Type B pancreatic cell (in vitro differentiated cells): ENCODE results near the gene ALDH3A1. TPM values are rescaled to one million over a fixed set of nuclear protein-coding genes. Genes with fewer than 3 reads are reported as not detected.

ENCODE experiments used
- DNase-seq: peaks from one replicate; pipeline ENCODE4 v3.0.0; 2021; ENCODE audit warnings: mixed read lengths; ENCODE audit not compliant: unreplicated experiment; ENCODE audit errors: extremely low spot score
- H3K27ac Mint-ChIP-seq: 2 replicates; pipeline ENCODE4 v1.8.0; 2021; ENCODE audit warnings: mild to moderate bottlenecking, mixed read lengths
- H3K27me3 Mint-ChIP-seq: 2 replicates; pipeline ENCODE4 v1.8.0; 2021; ENCODE audit warnings: mixed read lengths
- H3K36me3 Mint-ChIP-seq: 2 replicates; pipeline ENCODE4 v1.8.0; 2021; ENCODE audit warnings: mixed read lengths
- H3K4me1 Mint-ChIP-seq: one replicate; pipeline ENCODE4 v1.8.0; 2021; ENCODE audit warnings: mixed read lengths; ENCODE audit not compliant: unreplicated experiment
- H3K4me3 Mint-ChIP-seq: 2 replicates; pipeline ENCODE4 v1.8.0; 2021; ENCODE audit warnings: mild to moderate bottlenecking, mixed read lengths
- H3K9me3 Mint-ChIP-seq: 2 replicates; pipeline ENCODE4 v1.8.0; 2021; ENCODE audit warnings: mixed read lengths
- total RNA-seq: library from RNA; stranded (reverse); gene quantifications from 2 replicates; pipeline ENCODE4 v1.2.1, GENCODE V29; 2021; ENCODE audit warnings: low replicate concordance
- TF ChIP-seq, protein P1 (sequence below): fragments of 200-600 bp; sonication (generic); conservative IDR thresholded peaks from 2 replicates; pipeline ENCODE4 v1.5.0; 2021; ENCODE audit warnings: antibody characterized with exemption, mild to moderate bottlenecking

ALDH3A1 gene
- total RNA-seq, 1 donor from 2014 or later, result 0.77 TPM

DNA sequence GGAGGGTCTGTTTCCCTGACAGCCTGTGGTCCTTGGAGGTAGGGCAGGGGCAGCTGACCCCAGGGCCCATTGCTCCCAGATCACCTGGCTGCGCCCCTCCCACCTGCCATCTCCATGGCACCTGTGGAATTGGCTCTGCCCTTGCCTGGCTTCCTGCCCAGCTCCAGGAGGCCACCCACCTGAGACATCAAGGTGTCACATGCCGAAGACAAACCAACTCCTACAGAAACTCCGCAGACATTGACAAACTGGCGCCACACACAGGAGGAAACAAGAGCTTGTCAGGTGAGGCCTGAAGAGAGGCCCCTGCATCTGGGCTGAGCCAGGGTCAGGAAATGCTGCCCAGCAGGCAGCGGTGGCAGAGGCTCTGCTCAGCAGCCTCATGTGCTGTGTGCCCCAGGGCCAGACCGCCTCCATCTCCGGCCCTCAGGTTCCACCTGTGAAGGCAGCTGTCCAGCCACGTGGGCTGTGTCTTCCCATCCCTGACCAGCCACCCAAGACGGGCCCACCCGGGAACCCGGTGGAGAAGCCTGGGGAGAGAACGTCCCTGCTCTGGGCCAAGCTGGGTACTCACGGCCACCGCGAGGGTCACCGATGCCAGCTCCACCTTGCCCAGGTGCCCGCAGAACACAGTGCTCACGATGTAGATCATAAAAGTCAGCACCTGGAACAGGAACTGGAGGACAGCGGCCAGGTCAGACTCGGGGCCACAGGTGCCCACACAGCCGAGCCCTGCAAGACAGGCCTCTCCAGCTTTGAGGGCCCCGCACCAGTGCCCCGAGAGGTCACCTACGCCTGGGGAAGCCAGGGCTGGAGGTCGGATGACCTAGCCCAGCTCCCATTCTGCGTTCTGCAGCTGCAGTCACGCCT, 33.3 kb downstream of the ALDH3A1 start:
- no peaks in the 10 kb centered on the region for H3K36me3 Mint-ChIP-seq
- H3K27me3 Mint-ChIP-seq, result peaks cover 3% of the 10 kb centered on the region
- H3K27ac Mint-ChIP-seq, result no peak overlapping the region
- peak; percentile 68 for DNase-seq
- no peaks in the 10 kb centered on the region for H3K9me3 Mint-ChIP-seq
- peaks cover 16% of the 10 kb centered on the region for H3K4me1 Mint-ChIP-seq
- H3K4me3 Mint-ChIP-seq, result no peak overlapping the region
- TF ChIP-seq, protein P1, sequence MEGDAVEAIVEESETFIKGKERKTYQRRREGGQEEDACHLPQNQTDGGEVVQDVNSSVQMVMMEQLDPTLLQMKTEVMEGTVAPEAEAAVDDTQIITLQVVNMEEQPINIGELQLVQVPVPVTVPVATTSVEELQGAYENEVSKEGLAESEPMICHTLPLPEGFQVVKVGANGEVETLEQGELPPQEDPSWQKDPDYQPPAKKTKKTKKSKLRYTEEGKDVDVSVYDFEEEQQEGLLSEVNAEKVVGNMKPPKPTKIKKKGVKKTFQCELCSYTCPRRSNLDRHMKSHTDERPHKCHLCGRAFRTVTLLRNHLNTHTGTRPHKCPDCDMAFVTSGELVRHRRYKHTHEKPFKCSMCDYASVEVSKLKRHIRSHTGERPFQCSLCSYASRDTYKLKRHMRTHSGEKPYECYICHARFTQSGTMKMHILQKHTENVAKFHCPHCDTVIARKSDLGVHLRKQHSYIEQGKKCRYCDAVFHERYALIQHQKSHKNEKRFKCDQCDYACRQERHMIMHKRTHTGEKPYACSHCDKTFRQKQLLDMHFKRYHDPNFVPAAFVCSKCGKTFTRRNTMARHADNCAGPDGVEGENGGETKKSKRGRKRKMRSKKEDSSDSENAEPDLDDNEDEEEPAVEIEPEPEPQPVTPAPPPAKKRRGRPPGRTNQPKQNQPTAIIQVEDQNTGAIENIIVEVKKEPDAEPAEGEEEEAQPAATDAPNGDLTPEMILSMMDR, result no peak

DNA sequence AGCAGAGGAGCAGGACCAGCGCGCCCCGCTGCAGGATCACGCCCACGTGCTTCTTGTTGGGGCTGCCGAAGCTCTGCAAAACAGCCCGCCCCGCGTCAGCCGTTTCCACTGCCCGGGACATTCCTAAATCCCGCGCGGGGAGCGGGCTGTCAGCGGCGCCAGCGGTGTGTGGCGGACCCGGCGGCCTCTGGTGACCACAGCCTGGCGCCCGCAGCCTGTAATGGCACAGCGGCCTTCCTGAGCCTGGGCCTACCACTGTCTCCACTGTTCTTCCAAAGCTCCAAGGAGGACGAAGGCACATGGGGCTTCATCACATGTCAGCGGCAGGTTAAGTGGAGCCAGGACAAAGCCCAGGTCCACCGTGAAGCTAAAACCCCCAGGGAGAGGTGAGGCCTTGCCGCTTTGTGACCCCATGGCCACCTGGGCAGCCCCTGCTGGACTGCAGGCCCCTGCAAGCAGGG, 34.2 kb downstream of the ALDH3A1 start:
- Mint-ChIP-seq H3K27me3 (peaks cover 3% of the 10 kb centered on the region), H3K27ac (no peak overlapping the region), H3K36me3 (no peaks in the 10 kb centered on the region), H3K9me3 (no peaks in the 10 kb centered on the region), H3K4me1 (peaks cover 10% of the 10 kb centered on the region), H3K4me3 (no peak overlapping the region)
- peak; percentile 69 for DNase-seq
- TF ChIP-seq, protein P1, result no peak

DNA sequence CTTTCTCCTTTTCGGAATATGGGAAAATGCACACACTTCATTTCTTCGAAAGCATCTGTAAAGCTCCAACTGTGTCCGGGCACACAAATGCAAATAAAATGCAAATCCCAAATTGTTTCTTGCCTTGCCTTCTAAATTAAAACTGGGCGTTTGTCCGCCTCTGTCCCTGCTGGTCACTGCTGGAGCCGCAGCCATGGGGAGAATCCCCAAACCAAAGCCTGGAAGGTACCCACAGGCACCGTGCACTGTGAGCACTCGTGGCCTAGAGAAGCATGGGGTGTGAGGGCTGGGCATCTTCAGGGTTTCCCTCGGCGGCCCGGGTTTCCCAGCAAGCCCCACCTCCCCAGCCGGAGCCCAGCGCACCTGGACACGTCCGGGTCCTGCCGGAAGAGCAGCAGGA, 34.6 kb downstream of the ALDH3A1 start:
- DNase-seq, result no peak
- Mint-ChIP-seq H3K4me3 (no peak overlapping the region), H3K36me3 (no peaks in the 10 kb centered on the region), H3K9me3 (no peaks in the 10 kb centered on the region), H3K27ac (no peak overlapping the region), H3K27me3 (peaks cover 3% of the 10 kb centered on the region), H3K4me1 (peaks cover 9% of the 10 kb centered on the region)
- TF ChIP-seq, protein P1, result peak; percentile 57

DNA sequence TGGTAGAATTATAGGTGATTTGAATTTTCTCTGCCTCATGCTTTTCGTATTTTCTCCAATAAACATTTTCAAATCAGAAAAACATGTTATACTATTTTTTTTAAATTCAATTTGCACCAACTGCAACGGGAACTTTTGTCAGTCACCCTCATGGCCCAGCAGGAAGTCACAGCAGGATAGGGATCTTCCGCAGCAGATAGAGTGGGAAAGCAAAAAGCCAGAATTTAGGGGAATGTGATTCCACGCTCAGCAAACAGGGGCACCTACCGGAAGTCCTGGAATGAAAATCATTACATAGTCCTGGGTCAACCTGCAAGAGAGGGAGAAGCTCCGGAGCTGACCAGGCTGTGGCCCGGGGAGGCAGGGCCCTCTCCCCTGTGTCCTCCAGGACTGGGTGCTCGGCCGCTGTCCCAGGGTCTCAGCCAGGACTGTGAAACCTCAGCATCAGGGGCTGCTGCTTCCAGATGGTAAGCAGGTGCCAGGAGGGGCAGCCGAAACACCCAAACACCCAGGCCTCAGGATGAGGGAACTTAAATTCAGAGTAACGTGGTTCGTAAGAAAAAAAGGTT, 35.6 kb downstream of the ALDH3A1 start:
- Mint-ChIP-seq H3K27ac (no peak overlapping the region), H3K36me3 (no peaks in the 10 kb centered on the region), H3K27me3 (no peaks in the 10 kb centered on the region), H3K9me3 (no peaks in the 10 kb centered on the region), H3K4me1 (peaks cover 4% of the 10 kb centered on the region), H3K4me3 (no peak overlapping the region)
- TF ChIP-seq, protein P1, result no peak
- no peak for DNase-seq

DNA sequence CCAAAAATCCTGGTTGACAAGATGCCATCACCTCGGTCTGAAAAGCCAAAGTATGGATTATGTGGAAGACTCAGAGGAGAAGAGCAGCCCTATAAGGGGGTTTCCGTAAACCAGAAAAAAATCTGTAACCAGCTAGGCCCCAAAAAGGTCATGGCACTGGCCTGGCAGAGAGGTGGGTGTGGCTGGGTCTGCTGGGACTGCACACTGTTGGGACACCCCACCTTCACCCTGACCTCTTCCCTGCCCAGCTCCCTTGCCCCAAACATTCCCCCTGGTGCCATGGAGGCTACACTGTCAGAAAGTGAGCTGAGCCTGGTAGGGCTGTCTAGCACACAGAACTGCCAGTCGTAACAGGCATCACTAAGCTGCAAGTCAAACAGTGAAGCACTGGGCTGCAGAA, 38.3 kb downstream of the ALDH3A1 start:
- Mint-ChIP-seq H3K27ac (no peak overlapping the region), H3K4me3 (no peak overlapping the region)
- no peak for DNase-seq

More for the DNA sequence above, 38.3 kb downstream of the ALDH3A1 start:
- no peaks in the 10 kb centered on the region for H3K27me3 Mint-ChIP-seq
- TF ChIP-seq, protein P1, result no peak
- peaks cover 3% of the 10 kb centered on the region for H3K4me1 Mint-ChIP-seq
- no peaks in the 10 kb centered on the region for H3K9me3 Mint-ChIP-seq
- no peaks in the 10 kb centered on the region for H3K36me3 Mint-ChIP-seq
